GM18505 (cell line): ENCODE measurements around the gene LRRC27.

Experiments used
- ATAC-seq: cut with Tn5 transposase; IDR thresholded peaks from one replicate; pipeline ENCODE4 v1.9.1; 2021; ENCODE audit not compliant: unreplicated experiment
- POLR2A ChIP-seq: IDR thresholded peaks from 4 replicates; pipeline ENCODE4 v1.6.1; 2011; ENCODE audit warnings: borderline replicate concordance; ENCODE audit not compliant: insufficient read depth, insufficient read length; ENCODE audit errors: extremely low read depth

The LRRC27 gene

GRCh38 chr10:132305654-132306342, 26.2 kb upstream of the LRRC27 start:
- TF ChIP-seq POLR2A: no peak
- ATAC-seq: no peak

GRCh38 chr10:132306343-132306685, 25.7 kb upstream of the LRRC27 start:
- TF ChIP-seq POLR2A: no peak
- ATAC-seq: no peak

GRCh38 chr10:132306864-132307751, 24.9 kb upstream of the LRRC27 start:
- ATAC-seq: peak; percentile 21

GRCh38 chr10:132307823-132308586, 24.0 kb upstream of the LRRC27 start, which contains the start of gene STK32C:
Gene STK32C, minus strand, starts transcription at chr10:132307950. Its CDS starts 117 bp downstream, at chr10:132307833.
- peak; percentile 68 for ATAC-seq

More at GRCh38 chr10:132306864-132307751, 24.9 kb upstream of the LRRC27 start:
- TF ChIP-seq POLR2A: no peak

GRCh38 chr10:132308587-132309470, 23.2 kb upstream of the LRRC27 start:
- TF ChIP-seq POLR2A: no peak
- ATAC-seq: no peak

More at GRCh38 chr10:132307823-132308586, 24.0 kb upstream of the LRRC27 start, which contains the start of gene STK32C:
- no peak for TF ChIP-seq POLR2A

- ATAC-seq: no peak
- TF ChIP-seq POLR2A: no peak
Measured at GRCh38 chr10:132309471-132309865, 22.5 kb upstream of the LRRC27 start.

GRCh38 chr10:132309879-132310591, 22.0 kb upstream of the LRRC27 start:
- ATAC-seq: no peak
- no peak for TF ChIP-seq POLR2A

- no peak for ATAC-seq
- TF ChIP-seq POLR2A: no peak
Measured at GRCh38 chr10:132310701-132311337, 21.2 kb upstream of the LRRC27 start.

- TF ChIP-seq POLR2A: no peak
- ATAC-seq: no peak
Measured at GRCh38 chr10:132311338-132311939, 20.6 kb upstream of the LRRC27 start.

GRCh38 chr10:132313305-132313704, 18.7 kb upstream of the LRRC27 start:
- ATAC-seq: no peak
- no peak for TF ChIP-seq POLR2A

- TF ChIP-seq POLR2A: no peak
- no peak for ATAC-seq
Measured at GRCh38 chr10:132313865-132314264, 18.1 kb upstream of the LRRC27 start.
